Transverse colon (tissue), 4 donors: ENCODE results near the gene ADGRE1. TPM values are rescaled to one million over a fixed set of nuclear protein-coding genes. Genes with fewer than 3 reads are reported as not detected.

ENCODE experiments used
- DNase-seq: peaks from one replicate; pipeline ENCODE4 v3.0.0-alpha.2; 2019
- H3K27ac ChIP-seq, 4 donors: fragments of 200-600 bp; sonication (generic); 2 replicates each; pipeline ENCODE4 v1.5.1; 2016 to 2018; ENCODE audit warnings: inconsistent platforms in 4 of 4
- H3K27me3 ChIP-seq: fragments of 200-600 bp; sonication (generic); 2 replicates; pipeline ENCODE4 v1.5.1; 2017; ENCODE audit warnings: inconsistent platforms
- H3K36me3 ChIP-seq, 4 donors: fragments of 200-600 bp; sonication (generic); 2 replicates each; pipeline ENCODE4 v1.5.1; 2017 to 2019; ENCODE audit warnings: inconsistent platforms in 4 of 4
- H3K4me1 ChIP-seq, 4 donors: fragments of 200-600 bp; sonication (generic); 2 replicates each; pipeline ENCODE4 v1.5.1; 2017 to 2020; ENCODE audit warnings: inconsistent platforms in 4 of 4
- H3K4me3 ChIP-seq, 4 donors: fragments of 200-600 bp; sonication (generic); 1 replicate in 1 of 4; 2 replicates in 3 of 4; pipeline versions ENCODE4 v1.5.1 to v1.6.1; 2017 to 2019; ENCODE audit warnings: inconsistent platforms in 4 of 4
- H3K9me3 ChIP-seq, 2 donors: fragments of 200-600 bp; sonication (generic); 2 replicates each; pipeline ENCODE4 v1.5.1; 2017 to 2019; ENCODE audit warnings: inconsistent platforms in 2 of 2
- EP300 ChIP-seq: sonication (generic); formaldehyde crosslinking; IDR thresholded peaks from one replicate; pipeline ENCODE4 v1.6.1; 2017; ENCODE audit warnings: antibody characterized with exemption, low read depth
- POLR2A ChIP-seq: fragments of 450-650 bp; IDR thresholded peaks from one replicate; pipeline ENCODE4 v1.6.1; 2016; ENCODE audit warnings: antibody characterized with exemption, mild to moderate bottlenecking, moderate library complexity
- POLR2AphosphoS5 ChIP-seq, 3 donors: sonication (generic); formaldehyde crosslinking; IDR thresholded peaks; one replicate each; pipeline ENCODE4 v1.6.1; 2016; ENCODE audit warnings: antibody characterized with exemption in 3 of 3
- WGBS, 2 donors: methylation state at CpG; one replicate each; pipeline ENCODE4 v1.1.5; 2018; ENCODE audit warnings: low coverage in 1 of 2; 5-methylcytosine and 5-hydroxymethylcytosine counted together
- in situ Hi-C, 4 donors: fragments of 200-750 bp; cut with MboI; loops; one replicate each; pipeline versions ENCODE4 v1.15.0 to v1.15.1; 2017; ENCODE audit warnings: low sequenced_read_pairs in 3 of 4, low pct_ligation_motif_present in 1 of 4, low pct_unique_long_range_greater_than_20kb in 1 of 4
- intact Hi-C: fragments of 100-400 bp; cut with DNase I; formaldehyde crosslinking; loops from one replicate; pipeline ENCODE4 v1.15.1; 2023; ENCODE audit warnings: low total_unique reads
- total RNA-seq, 4 donors: library from RNA; depleted of rRNA; stranded (reverse); fragments of >200 nt; gene quantifications; one replicate each; pipeline ENCODE4 v1.1.0, GENCODE V29; 2016
- TF ChIP-seq, protein P1 (sequence below), 5 experiments: fragments of 200-600 bp in 3 of 5; fragments of 450-650 bp in 2 of 5; sonication (generic) in 3 of 5; IDR thresholded peaks; 1 replicate in 2 of 5; 2 replicates in 3 of 5; pipeline ENCODE4 v1.5.1; 2016 to 2017; ENCODE audit warnings: antibody characterized with exemption in 5 of 5, inconsistent platforms in 3 of 5, mild to moderate bottlenecking in 2 of 5, moderate library complexity in 1 of 5

The ADGRE1 gene
- total RNA-seq, 4 donors from 2014 or later: 0.16 to 0.27 TPM; not detected in 2

GRCh38 chr19:6876748-6877147, 10.6 kb upstream of the ADGRE1 start:
- Histone ChIP-seq H3K4me1 (peaks cover 0 to 5% (median 2%) of the 10 kb centered on the region in 4 donors), H3K4me3 (no peak overlapping the region), H3K27me3 (no peaks in the 10 kb centered on the region), H3K36me3 (no peaks in the 10 kb centered on the region), H3K9me3 (peaks cover 0 to 3% of the 10 kb centered on the region in 2 donors), H3K27ac (no peak overlapping the region)
- in situ Hi-C loops (loop anchor here in 2 of 4 donors (10.0 kb wide), 2 partner anchors 242 to 252 kb away; no protein-coding TSS in a partner anchor), intact Hi-C loops (loop anchor here (10.0 kb wide), 1 partner anchor 342 kb away; the partner anchor contains the start of gene TNFSF9)
- DNase-seq: no peak
- no peak for TF ChIP-seq POLR2AphosphoS5 (IDR thresholded peaks at IDR 0.05)
- TF ChIP-seq, protein P1, sequence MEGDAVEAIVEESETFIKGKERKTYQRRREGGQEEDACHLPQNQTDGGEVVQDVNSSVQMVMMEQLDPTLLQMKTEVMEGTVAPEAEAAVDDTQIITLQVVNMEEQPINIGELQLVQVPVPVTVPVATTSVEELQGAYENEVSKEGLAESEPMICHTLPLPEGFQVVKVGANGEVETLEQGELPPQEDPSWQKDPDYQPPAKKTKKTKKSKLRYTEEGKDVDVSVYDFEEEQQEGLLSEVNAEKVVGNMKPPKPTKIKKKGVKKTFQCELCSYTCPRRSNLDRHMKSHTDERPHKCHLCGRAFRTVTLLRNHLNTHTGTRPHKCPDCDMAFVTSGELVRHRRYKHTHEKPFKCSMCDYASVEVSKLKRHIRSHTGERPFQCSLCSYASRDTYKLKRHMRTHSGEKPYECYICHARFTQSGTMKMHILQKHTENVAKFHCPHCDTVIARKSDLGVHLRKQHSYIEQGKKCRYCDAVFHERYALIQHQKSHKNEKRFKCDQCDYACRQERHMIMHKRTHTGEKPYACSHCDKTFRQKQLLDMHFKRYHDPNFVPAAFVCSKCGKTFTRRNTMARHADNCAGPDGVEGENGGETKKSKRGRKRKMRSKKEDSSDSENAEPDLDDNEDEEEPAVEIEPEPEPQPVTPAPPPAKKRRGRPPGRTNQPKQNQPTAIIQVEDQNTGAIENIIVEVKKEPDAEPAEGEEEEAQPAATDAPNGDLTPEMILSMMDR (IDR thresholded peaks at IDR 0.05): no peak
- TF ChIP-seq POLR2A: no peak
- TF ChIP-seq EP300: no peak
- 28 to 67% methylated on average over 4 to 7 of the region's 7 CpGs for WGBS, 2 donors

DNA sequence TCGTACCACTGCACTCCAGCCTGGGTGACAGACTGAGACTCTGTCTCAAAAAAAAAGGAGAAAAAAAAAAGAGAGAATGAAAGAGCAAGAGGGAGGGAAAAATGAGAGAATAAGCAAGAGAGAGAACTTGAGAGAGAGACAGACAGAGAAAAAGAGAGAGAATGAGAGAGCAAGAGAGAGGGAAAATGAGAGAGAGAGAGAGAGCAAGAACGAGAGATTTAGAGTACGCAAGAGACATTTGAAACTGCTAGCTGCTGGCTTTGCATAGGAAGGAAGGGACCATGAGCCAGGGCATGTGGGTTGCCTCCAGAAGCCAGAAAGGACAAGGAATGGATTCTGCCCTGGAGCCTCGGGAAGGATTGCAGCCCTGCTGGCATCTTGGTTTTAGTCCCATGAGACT, 9.6 kb upstream of the ADGRE1 start:
- no peak for TF ChIP-seq EP300
- TF ChIP-seq, protein P1 (IDR thresholded peaks at IDR 0.05): no peak
- 73% methylated on average over 4 of the region's 4 CpGs; no CpG with 5 or more reads in 1 of the 2 donors for WGBS, 2 donors

DNA sequence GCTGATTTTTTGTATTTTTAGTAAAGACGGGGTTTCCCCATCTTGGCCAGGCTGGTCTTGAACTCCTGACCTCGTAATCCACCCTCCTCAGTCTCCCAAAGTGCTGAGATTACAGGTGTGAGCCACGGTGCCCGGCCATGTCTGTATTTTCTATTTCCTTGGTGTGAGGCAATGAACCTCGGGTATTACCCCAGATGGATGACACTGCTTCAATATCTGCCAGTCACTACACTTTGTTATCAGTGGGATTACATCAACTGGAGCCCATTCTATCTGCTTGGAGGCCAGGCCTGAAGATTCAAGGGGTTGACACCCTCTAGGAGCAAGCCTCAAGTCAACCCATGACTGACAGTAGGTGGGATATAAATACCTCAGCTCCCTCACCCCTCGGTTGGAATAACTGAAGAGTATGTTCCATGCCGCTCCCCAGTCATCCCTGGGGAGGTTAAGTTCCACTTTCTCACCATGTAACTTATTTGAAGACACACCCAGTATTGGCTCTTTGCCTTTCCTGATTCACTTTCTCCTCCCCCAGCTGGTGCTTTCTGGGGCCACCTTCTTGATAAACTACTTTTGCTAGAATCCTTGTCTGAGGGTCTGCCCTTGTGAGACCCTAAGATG, 992 bp upstream of the ADGRE1 start:
- no peaks in the 10 kb centered on the region for H3K4me1 ChIP-seq
- in situ Hi-C loops: no loop called here
- WGBS, 2 donors: 67 to 80% methylated on average over 5 to 7 of the region's 7 CpGs
- H3K27me3 ChIP-seq: no peaks in the 10 kb centered on the region
- no peaks in the 10 kb centered on the region for H3K36me3 ChIP-seq
- no peak for TF ChIP-seq POLR2A
- no peak for DNase-seq
- intact Hi-C loops: no loop called here
- no peak overlapping the region for H3K27ac ChIP-seq
- no peak overlapping the region for H3K4me3 ChIP-seq
- H3K9me3 ChIP-seq: no peaks in the 10 kb centered on the region

More for the DNA sequence above, 9.6 kb upstream of the ADGRE1 start:
- no peak for DNase-seq
- intact Hi-C loops (loop anchor here (10.0 kb wide), 1 partner anchor 343 kb away; the partner anchor contains the start of gene TNFSF9), in situ Hi-C loops (loop anchor here in 2 of 4 donors (10.0 kb wide), 2 partner anchors 243 to 253 kb away; no protein-coding TSS in a partner anchor)
- H3K4me3 ChIP-seq: no peak overlapping the region
- no peak overlapping the region for H3K27ac ChIP-seq
- no peaks in the 10 kb centered on the region for H3K27me3 ChIP-seq
- H3K4me1 ChIP-seq: peaks cover 0 to 5% (median 2%) of the 10 kb centered on the region in 4 donors
- no peaks in the 10 kb centered on the region for H3K36me3 ChIP-seq
- H3K9me3 ChIP-seq: peaks cover 0 to 3% of the 10 kb centered on the region in 2 donors

DNA sequence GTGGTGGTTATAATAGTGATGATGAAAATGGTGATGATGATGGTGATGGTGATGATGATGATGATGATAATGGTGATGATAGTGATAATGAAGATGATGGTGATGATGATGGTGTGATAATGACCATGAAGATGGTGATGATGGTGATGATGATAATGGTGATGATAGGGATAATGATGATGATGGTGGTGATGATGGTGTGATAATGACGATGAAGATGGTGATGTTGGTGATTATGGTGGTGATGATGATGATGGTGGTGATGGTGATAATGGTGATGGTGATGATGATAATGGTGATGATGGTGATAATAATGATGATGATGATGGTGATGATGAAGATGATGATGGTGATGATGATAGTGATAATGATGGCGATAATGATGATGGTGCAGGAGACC, 1.6 kb downstream of the ADGRE1 start:
- no peaks in the 10 kb centered on the region for H3K9me3 ChIP-seq
- H3K36me3 ChIP-seq: no peaks in the 10 kb centered on the region
- WGBS, 2 donors: 88 to 94% methylated on average over 2 of the region's 2 CpGs
- no peak overlapping the region for H3K4me3 ChIP-seq
- H3K27me3 ChIP-seq: no peaks in the 10 kb centered on the region
- H3K27ac ChIP-seq: no peak overlapping the region
- intact Hi-C loops (no loop called here), in situ Hi-C loops (no loop called here)
- TF ChIP-seq, protein P1 (IDR thresholded peaks at IDR 0.05): no peak
- no peaks in the 10 kb centered on the region for H3K4me1 ChIP-seq
- no peak for DNase-seq
